ENCODE data around the gene TSPAN14.
"Not testable (repeated sequence)": the region's sequence is repeated elsewhere in the genome, so short reads cannot be mapped to it uniquely, and the experiment has no call there.

TSPAN14 gene

DNA sequence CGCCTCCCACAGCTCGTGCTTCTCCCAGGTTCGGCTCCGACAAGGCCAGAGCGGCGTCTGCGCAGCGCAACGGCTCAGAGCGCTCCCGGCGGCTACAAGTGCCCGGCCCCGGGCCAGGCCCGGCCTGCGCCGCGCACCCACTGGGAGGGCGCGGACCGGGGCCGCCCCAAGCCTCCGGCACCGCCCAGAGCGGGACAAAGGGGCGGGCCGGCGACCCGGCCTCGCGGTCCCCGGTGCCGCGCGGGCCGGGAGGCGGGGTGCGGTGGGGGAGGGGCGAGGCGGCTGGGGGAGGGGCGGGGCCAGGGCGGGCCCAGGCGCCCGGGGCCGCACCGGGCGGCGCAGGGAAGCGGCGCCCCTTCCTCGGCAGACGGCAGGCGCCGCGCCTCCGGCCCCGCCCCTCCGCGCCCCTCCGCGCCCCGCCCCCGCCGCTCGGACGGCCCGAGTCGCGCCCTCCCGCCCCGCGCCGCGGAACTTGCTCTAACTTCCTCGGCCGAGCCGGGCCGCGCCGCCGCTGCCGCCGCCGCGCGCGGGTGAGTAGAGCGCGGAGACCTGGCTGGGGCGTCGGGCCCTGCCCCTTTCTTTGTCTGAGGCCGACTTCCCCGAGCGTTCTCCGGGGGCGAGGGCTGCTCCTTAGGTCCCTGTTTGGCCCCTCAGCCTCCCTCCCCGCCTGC is at the start of gene TSPAN14:
Gene TSPAN14, plus strand, starts transcription at position 469 of the 671 bp plus-strand sequence. CDS start 34,924 bp downstream, outside the sequence.
- DNase-seq, result peak; percentile 88

DNA sequence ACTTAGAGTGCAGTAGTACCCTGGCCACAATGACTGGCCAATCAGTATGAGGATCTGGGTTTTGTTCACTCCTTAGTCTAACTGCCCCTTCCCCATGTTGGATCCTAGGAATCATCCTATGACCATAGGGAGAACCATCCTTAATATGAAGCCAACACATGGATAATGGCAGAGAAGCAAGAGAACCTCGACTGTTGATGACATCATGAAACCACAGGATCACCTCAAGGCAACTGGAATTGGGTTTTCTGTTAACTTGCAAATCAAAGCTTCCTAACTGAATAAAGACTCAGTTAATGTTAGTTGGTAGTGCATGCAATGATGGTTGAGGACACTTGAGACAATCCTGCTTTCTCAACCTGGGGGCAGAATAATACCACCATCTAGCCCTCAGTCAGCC is 49.1 kb upstream of the TSPAN14 start:
- DNase-seq, result no peak

DNA sequence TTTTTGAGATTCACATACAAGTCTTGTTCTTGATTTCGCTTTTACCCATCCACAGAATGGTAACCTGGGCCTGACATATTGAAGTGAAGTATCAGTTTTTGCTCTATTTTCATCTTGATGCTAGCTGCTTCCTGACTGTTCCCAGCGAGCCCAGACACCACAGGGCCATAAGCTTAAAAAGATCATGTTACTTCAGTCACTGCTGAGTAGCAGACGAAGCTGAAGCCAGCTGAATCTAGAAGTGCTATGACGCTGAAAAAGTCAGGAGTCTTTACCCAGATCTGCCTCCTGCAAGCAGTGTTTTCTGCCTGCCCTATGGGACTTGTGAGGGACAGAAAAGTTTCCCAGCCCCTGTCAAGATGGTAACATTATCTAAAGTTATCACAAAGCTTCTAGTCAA is 48.5 kb upstream of the TSPAN14 start:
- DNase-seq, result peak; percentile 39

DNA sequence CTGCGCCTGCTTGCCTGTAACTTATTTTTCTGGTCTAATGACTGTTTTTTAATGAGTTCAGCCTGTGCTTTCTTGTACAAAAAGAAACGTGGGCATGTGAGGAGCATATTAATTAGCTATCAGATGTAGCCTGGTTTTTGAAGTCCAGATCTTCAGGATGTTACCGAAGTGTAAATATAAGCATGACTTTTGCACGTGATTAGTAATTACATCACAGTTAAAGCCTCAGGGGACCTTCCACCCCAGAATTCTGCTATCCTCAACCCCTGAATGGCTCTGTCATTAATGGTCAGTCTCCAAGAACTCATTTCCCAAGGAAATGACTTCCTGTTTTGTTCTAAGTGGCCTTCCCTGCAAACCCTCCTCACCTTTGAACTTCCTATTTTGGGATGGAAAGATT is 47.9 kb upstream of the TSPAN14 start:
- no peak for DNase-seq

DNA sequence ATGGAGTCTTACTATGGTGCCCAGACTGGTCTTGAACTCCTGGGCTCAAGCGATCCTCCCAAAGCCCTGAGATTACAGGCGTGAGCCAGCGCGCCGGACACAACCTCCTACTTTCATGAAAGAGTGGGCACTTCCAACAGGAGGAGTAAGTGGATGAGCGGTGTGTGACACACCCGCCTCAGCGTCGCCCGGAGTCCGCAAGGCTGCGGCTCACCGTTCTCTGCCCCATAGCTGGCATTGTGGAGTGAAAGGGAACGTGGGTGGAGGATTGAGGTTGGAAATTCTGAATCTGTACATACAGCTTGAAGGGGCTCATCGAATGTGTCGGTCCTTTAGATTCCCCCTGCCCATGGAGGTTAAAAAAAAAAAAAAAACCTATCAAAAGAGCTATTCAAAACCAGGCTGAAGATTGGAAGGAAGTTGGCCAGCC is 46.3 kb upstream of the TSPAN14 start:
- no peak for DNase-seq

GRCh38 chr10:80408242-80409101 is 45.6 kb upstream of the TSPAN14 start, which contains the start of gene PRXL2A:
PRXL2A (plus strand) TSS chr10:80408551; CDS start chr10:80420468, 11,917 bp downstream.
- DNase-seq, result peak; percentile 87

DNA sequence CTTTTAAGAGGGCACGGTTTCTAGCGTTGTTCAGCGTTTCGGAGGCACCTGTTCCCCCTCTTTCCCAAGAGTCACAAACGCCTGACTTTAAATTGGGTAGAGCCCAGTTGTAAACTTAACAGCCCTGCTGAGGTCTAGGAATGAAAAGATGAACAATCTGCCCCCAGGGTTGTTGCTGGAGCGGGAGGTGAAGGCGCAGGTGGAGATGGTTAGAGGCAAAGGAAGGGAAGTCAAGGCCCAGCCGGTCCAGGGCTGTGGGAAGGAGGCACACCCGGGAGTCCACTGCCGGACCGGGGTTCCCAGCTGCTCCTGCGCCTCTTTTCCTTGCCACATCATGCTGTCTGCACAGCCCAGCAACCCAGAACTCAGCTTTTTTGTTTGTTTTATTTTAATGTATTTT is 45.0 kb upstream of the TSPAN14 start:
- no peak for DNase-seq

DNA sequence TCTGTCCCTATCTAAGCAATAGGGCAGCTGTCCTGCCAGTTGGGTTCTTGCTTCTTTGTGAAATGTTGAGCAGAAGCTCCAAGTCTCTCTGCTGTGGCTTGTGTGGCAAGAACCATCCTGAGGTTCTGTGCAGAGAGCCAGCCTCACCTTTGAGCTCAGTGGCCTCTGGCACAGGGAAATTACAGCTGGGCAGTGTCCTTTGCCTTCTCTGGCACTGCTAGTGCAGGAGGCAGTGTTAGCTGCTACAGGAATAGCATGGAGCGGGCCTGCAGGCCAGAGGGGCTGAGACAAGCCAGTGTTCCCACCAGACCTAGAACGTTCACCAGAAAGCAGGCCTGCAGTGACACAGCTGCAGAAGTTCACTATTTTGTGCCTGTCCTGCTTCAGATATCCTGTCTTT is 44.0 kb upstream of the TSPAN14 start:
- DNase-seq, result no peak

DNA sequence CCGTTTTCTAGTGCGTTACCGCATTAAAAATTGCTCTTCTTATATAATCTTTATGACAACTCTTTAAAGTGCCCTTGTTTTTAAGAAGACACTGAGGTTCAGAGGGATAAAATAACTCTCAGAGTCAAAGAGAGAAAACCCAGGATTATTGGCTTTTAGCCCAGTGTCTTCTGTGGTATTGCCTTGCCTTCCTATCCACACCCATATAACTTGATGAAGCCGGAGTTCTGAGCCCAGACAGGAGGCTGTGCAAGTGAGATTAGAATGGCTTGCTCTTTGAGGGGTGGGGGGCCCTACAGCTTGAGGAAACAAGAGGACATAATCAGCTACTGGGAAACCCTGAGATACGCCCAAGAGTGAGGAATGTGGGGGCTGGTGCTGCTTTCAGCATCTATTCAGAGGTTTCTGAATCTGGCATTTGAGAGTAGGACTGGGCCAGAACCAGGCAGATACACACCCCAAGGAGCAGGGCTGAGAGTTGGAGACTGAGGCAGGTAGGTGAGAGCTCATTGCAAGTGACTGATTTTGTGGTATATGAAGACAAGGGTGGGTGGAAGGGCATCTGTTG is 43.4 kb upstream of the TSPAN14 start:
- DNase-seq, result no peak

DNA sequence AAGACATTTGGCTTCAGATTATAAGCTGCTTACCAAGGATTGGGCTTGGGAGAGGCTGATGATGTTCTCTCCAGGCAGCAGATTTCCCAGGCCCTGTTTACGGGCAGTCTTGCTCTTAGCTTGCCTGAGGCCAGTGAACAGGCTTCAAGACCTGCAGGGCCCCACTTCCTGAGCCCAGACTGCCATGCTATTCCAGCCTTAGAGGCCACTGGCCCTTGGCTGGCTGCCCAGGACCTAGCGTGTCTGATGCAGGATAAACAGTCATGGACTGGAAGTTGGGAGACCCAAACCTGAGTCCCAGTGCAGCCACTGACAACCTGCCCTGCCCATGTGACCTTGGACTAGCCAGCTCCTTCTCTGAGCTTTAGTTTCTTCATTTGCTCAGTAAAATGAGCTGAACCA is 42.8 kb upstream of the TSPAN14 start:
- DNase-seq, result no peak

DNA sequence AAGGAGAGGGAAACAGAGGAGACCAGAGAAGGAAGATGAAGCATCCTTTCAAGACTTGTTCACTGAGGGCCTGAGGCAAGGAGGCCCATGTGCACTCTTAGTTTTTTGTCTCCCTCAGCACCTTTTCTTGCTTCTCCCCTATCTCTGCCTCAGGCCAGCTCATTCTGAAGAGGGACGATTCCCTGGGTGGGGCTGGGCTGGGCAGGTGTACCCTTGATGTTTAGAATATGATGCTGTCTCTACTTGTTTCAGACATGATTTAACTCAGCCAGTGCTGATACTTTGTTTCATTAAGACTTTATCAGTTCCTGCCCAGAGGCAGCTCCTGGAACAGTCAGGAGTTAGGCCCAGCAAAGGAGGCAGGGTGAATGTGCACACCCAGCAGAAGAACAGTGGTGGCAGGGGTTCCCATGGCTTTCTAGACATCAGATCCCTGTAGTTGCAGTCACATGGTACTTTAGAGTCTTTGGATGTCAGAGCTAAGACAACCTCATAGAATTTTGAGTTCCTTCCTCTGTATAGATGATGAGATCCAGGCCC is 42.4 kb upstream of the TSPAN14 start:
- no peak for DNase-seq

DNA sequence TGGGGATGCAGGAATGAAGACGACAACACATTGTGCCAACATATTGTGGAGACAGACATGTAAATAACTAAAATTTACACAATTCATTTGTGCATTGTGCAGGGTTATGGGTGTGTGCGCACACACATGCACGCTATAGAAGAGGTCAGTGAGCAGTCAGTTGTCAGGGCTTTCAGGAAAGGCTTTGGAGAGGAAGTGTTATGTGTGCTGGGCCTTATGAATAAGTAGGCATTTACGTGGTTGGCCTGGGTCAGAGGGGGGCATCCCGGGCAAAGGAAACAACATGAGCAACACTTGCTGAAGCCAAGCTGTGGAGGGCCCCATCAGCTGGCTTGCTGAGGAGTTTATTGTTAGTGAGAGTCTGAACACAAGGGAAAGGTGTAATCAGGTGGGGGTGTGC is 41.6 kb upstream of the TSPAN14 start:
- no peak for DNase-seq

- DNase-seq, result peak; percentile 42
Measured at GRCh38 chr10:80413271-80413996, 40.7 kb upstream of the TSPAN14 start.

GRCh38 chr10:80414142-80414895 is 39.8 kb upstream of the TSPAN14 start:
- DNase-seq, result no peak

GRCh38 chr10:80415734-80416478 is 38.2 kb upstream of the TSPAN14 start:
- DNase-seq, result no peak

- peak; percentile 84 for DNase-seq
Measured at GRCh38 chr10:80416479-80417098, 37.5 kb upstream of the TSPAN14 start.

DNA sequence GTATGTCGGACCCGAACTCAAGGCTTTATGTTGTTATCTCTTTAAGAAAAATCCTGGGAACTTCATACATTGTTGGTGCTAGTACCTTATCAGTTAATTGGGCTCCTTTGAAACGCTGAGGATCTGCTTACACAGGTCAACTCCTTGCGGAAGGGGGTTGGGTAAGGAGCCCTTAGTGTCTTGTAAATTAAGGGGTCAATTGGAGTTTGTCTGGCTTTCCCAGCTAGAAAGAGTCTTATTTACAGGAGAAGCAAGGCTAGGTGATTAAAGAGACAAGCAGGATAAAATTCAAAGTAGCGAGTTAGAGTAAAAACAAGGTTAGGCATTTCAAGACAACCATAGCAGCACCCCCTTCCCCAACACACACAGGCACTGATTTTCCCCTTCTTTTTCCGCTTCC is 36.9 kb upstream of the TSPAN14 start:
- not testable (repeated sequence) for DNase-seq

DNA sequence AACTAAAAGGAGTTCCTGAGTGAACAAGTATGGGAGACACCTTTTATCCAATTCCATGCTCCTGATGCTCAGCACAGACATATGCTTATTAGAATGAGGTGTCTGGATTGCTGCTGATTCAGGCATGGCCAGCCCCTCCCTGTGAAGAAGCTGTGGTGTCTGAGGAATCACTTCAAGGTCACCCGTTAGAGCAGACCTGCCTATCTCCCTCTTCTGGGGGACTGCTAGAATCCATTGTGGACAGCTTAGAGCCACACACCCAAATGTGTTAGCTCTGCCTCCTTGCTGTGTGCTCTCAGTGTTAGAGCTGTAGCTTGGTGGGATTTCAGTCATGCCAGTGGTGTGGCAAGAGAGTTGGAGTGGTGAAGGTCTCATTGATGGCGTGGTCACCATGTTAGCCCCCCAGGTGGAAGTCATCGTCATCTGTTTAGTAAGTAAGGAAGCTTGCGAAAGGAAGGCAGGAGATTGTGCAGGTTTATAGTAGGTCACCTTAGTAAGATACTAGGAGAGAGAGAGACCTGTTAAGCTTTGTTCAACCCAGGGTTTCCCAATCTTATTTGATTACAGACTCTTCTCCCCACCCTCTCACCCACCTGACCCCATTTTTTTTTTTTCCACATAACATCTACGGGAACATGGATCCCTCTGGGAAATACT is 32.9 kb upstream of the TSPAN14 start:
- DNase-seq, result no peak

DNA sequence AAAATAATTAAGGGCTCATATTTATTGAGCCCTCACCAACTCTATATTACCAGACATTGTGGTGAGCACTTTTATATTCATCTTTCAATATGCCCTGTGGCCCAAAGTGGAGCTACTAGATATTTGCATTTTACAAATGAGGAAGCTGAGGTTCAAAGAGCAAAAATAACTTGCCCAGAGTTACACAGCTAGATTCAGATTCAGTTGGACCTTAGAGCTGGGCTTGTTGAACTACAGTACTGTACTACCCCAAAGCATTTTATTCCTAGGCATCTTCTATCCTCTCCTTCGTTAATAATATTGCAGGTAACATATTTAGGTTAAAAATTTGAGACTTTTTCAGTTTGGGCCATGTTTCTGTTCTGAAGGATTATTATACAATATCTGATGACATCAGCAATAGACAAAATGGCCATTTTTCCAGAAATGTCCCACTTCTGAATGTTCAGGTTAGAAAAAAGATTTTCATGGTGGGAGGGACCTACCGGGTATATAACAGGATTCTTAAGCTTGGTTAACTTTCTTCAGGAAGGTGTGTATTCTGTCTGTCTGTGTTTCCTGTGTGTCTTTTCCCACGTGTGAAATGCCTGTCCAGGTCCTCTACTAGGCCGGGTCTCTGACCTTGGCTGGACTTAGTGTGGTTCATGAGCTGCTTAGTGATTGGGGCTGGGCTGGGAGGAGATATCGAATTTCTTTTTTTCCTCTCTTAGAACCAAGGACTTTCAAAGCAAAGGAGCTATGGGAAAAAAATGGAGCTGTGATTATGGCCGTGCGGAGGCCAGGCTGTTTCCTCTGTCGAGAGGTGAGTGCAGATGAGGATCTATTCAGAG is 32.2 kb upstream of the TSPAN14 start:
- DNase-seq, result no peak

Measured in left hindlimb (tissue), 1 donor.